ENCODE data around the gene GPR65. TPM values are rescaled to one million over a fixed set of nuclear protein-coding genes. Genes with fewer than 3 reads are reported as not detected.
A peak's percentile ranks its signal among the peaks of the same experiment; 100 is the strongest.

GPR65 gene
- polyA plus RNA-seq, 2 of the 4 experiments (the other 2 are of a cell fraction): 0.03 TPM; not detected in 1

- ATAC-seq (no peak), DNase-seq (ENCODE audit: low read depth in 1 of 2, low spot score in 1 of 2) (peak in 1 of 2 experiments; percentile 27), FAIRE-seq (no peak)
- Histone ChIP-seq H3K27ac (no peak overlapping the region), H3K9me3 (no peaks in the 10 kb centered on the region), H3K4me3 (no peak overlapping the region), H3K4me2 (no peak overlapping the region), H3K4me1 (no peaks in the 10 kb centered on the region)
- TF ChIP-seq TFCP2L1 (CRISPR knock-in tag; IDR thresholded peaks at IDR 0.05): no peak
- TF ChIP-seq, protein P1, sequence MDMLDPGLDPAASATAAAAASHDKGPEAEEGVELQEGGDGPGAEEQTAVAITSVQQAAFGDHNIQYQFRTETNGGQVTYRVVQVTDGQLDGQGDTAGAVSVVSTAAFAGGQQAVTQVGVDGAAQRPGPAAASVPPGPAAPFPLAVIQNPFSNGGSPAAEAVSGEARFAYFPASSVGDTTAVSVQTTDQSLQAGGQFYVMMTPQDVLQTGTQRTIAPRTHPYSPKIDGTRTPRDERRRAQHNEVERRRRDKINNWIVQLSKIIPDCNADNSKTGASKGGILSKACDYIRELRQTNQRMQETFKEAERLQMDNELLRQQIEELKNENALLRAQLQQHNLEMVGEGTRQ (IDR thresholded peaks at IDR 0.05): peak; percentile 77
- CTCF ChIA-PET: no interaction called here
- WGBS (ENCODE audit: missing lambda C conversion rate): 27% methylated on average over 2 of the region's 2 CpGs
- POLR2A ChIA-PET: no interaction called here
These were observed 58.9 kb downstream of the GPR65 start for GRCh38 chr14:88063811-88064210.

Small RNAs within 50 kb of the gene (small RNA-seq; reads per million reads assigned to genes)
- gene RNU6-835P: 0 reads per million in 6 experiments

Other genes starting within 250 kb of the GPR65 start
- 37.3 and 38.3 TPM in 2 replicates for gene GALC, start 12.0 kb upstream of the GPR65 start, polyA plus RNA-seq (2011; rRNA removed)
- 12.3 to 15.8 TPM (median 15.5 TPM) in 3 replicates for gene GALC, start 12.0 kb upstream of the GPR65 start, polyA plus RNA-seq (2017; fragmentation: RNase III; extraction: RNeasy Plus Mini Kit Qiagen cat#74134 plus additional on column Dnase treatment)